H9 (cell line): Measurements from ENCODE around the gene MGAT4A. TPM values are rescaled to one million over a fixed set of nuclear protein-coding genes. Genes with fewer than 3 reads are reported as not detected.

ENCODE experiments used
- DNase-seq: peaks from one replicate; pipeline ENCODE4 v3.0.0-alpha.2; 2017
- H2AFZ ChIP-seq: one replicate; pipeline ENCODE4 v1.6.1; 2013; ENCODE audit warnings: mild to moderate bottlenecking, low read length, control low read depth, moderate library complexity
- H2AK5ac ChIP-seq: 2 replicates; pipeline ENCODE4 v1.6.1; 2013; ENCODE audit warnings: low read length, control low read depth, mixed read lengths; ENCODE audit not compliant: insufficient read length
- H2BK120ac ChIP-seq: one replicate; pipeline ENCODE4 v1.6.1; 2013; ENCODE audit warnings: low read depth, mild to moderate bottlenecking, low read length, control low read depth, inconsistent platforms; ENCODE audit not compliant: poor library complexity, severe bottlenecking
- H2BK12ac ChIP-seq: 2 replicates; pipeline ENCODE4 v1.6.1; 2013; ENCODE audit warnings: low read length, control low read depth, mixed read lengths, low read depth; ENCODE audit not compliant: insufficient read length
- H2BK15ac ChIP-seq: 2 replicates; pipeline ENCODE4 v1.6.1; 2013; ENCODE audit warnings: low read depth, low read length, control low read depth
- H2BK20ac ChIP-seq: one replicate; pipeline ENCODE4 v1.6.1; 2013; ENCODE audit warnings: low read depth, mild to moderate bottlenecking, low read length, control low read depth, inconsistent platforms; ENCODE audit not compliant: poor library complexity, severe bottlenecking
- H2BK5ac ChIP-seq: 2 replicates; pipeline ENCODE4 v1.6.1; 2013; ENCODE audit warnings: low read length, control low read depth, mixed read lengths; ENCODE audit not compliant: insufficient read length
- H3K14ac ChIP-seq: 2 replicates; pipeline ENCODE4 v1.6.1; 2013; ENCODE audit warnings: low read length, control low read depth; ENCODE audit not compliant: insufficient read depth
- H3K18ac ChIP-seq: 2 replicates; pipeline ENCODE4 v1.6.1; 2013; ENCODE audit warnings: low read depth, mild to moderate bottlenecking, mixed read lengths, low read length, control low read depth; ENCODE audit not compliant: insufficient read length
- H3K23ac ChIP-seq: 2 replicates; pipeline ENCODE4 v1.6.1; 2013; ENCODE audit warnings: low read length, control low read depth, mixed read lengths, low read depth; ENCODE audit not compliant: insufficient read length
- H3K23me2 ChIP-seq: 2 replicates; pipeline ENCODE4 v1.6.1; 2013; ENCODE audit warnings: low read depth, mild to moderate bottlenecking, mixed read lengths, low read length, control low read depth; ENCODE audit not compliant: insufficient read length, poor library complexity, severe bottlenecking
- H3K27ac ChIP-seq: 2 replicates; pipeline ENCODE4 v1.5.1; 2013; ENCODE audit warnings: low read length, control low read depth, mixed read lengths, low read depth; ENCODE audit not compliant: insufficient read length
- H3K27me3 ChIP-seq: 2 replicates; pipeline ENCODE4 v1.6.1; 2013; ENCODE audit warnings: low read length, control low read depth, inconsistent platforms; ENCODE audit not compliant: insufficient read depth
- H3K4ac ChIP-seq: 2 replicates; pipeline ENCODE4 v1.6.1; 2013; ENCODE audit warnings: low read depth, mild to moderate bottlenecking, control low read depth, inconsistent platforms, low read length, moderate library complexity
- H3K4me1 ChIP-seq: 2 replicates; pipeline ENCODE4 v1.6.1; 2013; ENCODE audit warnings: low read length, control low read depth, inconsistent platforms; ENCODE audit not compliant: insufficient read depth
- H3K4me2 ChIP-seq: 2 replicates; pipeline ENCODE4 v1.6.1; 2013; ENCODE audit warnings: low read length, control low read depth, mixed read lengths; ENCODE audit not compliant: insufficient read length, insufficient read depth
- H3K56ac ChIP-seq: 2 replicates; pipeline ENCODE4 v1.6.1; 2013; ENCODE audit warnings: low read depth, mild to moderate bottlenecking, mixed read lengths, low read length, control low read depth; ENCODE audit not compliant: insufficient read length
- H3K79me1 ChIP-seq: 2 replicates; pipeline ENCODE4 v1.6.1; 2013; ENCODE audit warnings: low read depth, mild to moderate bottlenecking, moderate library complexity, low read length, control low read depth, inconsistent platforms; ENCODE audit not compliant: insufficient read depth, poor library complexity, severe bottlenecking
- H3K79me2 ChIP-seq: 2 replicates; pipeline ENCODE4 v1.6.1; 2013; ENCODE audit warnings: low read length, control low read depth, inconsistent platforms; ENCODE audit not compliant: insufficient read depth
- H3K9ac ChIP-seq: 2 replicates; pipeline ENCODE4 v1.6.1; 2013; ENCODE audit warnings: low read length, control low read depth, mixed read lengths; ENCODE audit not compliant: insufficient read length; ENCODE audit errors: extremely low read depth
- H3K9me3 ChIP-seq: one replicate; pipeline ENCODE4 v1.6.1; 2013; ENCODE audit warnings: low read depth, low read length, inconsistent platforms; ENCODE audit not compliant: control insufficient read depth
- H3T11ph ChIP-seq: one replicate; pipeline ENCODE4 v1.6.1; 2013; ENCODE audit warnings: mild to moderate bottlenecking, low read length, control low read depth, inconsistent platforms
- H4K20me1 ChIP-seq: one replicate; pipeline ENCODE4 v1.6.1; 2013; ENCODE audit not compliant: control insufficient read depth, insufficient read length, insufficient read depth
- H4K5ac ChIP-seq: 2 replicates; pipeline ENCODE4 v1.6.1; 2013; ENCODE audit warnings: low read depth, mild to moderate bottlenecking, mixed read lengths, low read length, control low read depth; ENCODE audit not compliant: insufficient read length
- H4K8ac ChIP-seq: replicated peaks from 2 replicates; pipeline ENCODE4 v1.6.1; 2013; ENCODE audit warnings: low read length, control low read depth, mixed read lengths, low read depth; ENCODE audit not compliant: insufficient read length
- H4K91ac ChIP-seq: 2 replicates; pipeline ENCODE4 v1.6.1; 2013; ENCODE audit warnings: low read depth, mild to moderate bottlenecking, moderate library complexity, mixed read lengths, low read length, control low read depth; ENCODE audit not compliant: insufficient read length
- H3K27ac Mint-ChIP-seq, 3 experiments: 2 replicates in 2 of 3; 3 replicates in 1 of 3; pipeline ENCODE4 v1.8.0; 2020 to 2021; ENCODE audit warnings: mixed read lengths in 3 of 3, mild to moderate bottlenecking in 1 of 3, moderate library complexity in 1 of 3
- H3K27me3 Mint-ChIP-seq: 2 replicates; pipeline ENCODE4 v1.8.0; 2021; ENCODE audit warnings: low read depth, mild to moderate bottlenecking, moderate library complexity, mixed read lengths
- H3K36me3 Mint-ChIP-seq, 3 experiments: 2 replicates in 2 of 3; 3 replicates in 1 of 3; pipeline ENCODE4 v1.8.0; 2020 to 2021; ENCODE audit warnings: low read depth in 3 of 3, mixed read lengths in 3 of 3; ENCODE audit not compliant: insufficient read depth in 1 of 3
- H3K4me1 Mint-ChIP-seq, 2 experiments: 2 replicates each; pipeline ENCODE4 v1.8.0; 2020; ENCODE audit warnings: mixed read lengths in 2 of 2
- H3K4me3 Mint-ChIP-seq, 2 experiments: 2 replicates in 1 of 2; 3 replicates in 1 of 2; pipeline ENCODE4 v1.8.0; 2020 to 2021; ENCODE audit warnings: mild to moderate bottlenecking in 2 of 2, mixed read lengths in 2 of 2, moderate library complexity in 1 of 2
- H3K9me3 Mint-ChIP-seq, 2 experiments: 2 replicates in 1 of 2; 3 replicates in 1 of 2; pipeline ENCODE4 v1.8.0; 2020; ENCODE audit warnings: mild to moderate bottlenecking in 2 of 2, mixed read lengths in 2 of 2, moderate library complexity in 1 of 2
- WGBS: extraction: QIAGEN DNeasy Blood & Tissue Kit; methylation state at CpG from one replicate; pipeline ENCODE4 v1.1.7; 2013; ENCODE audit warnings: missing lambda C conversion rate, low lambda C conversion rate, mixed read lengths; ENCODE audit not compliant: insufficient read length; ENCODE audit errors: extremely low coverage; 5-methylcytosine and 5-hydroxymethylcytosine counted together
- total RNA-seq: library from RNA; stranded (reverse); gene quantifications from 2 replicates; pipeline ENCODE4 v1.2.1, GENCODE V29; 2021
- TF ChIP-seq, protein P1 (sequence below): fragments of 200-600 bp; sonication (generic); conservative IDR thresholded peaks from 3 replicates; pipeline ENCODE4 v1.8.0; 2021; ENCODE audit warnings: antibody characterized with exemption, mild to moderate bottlenecking

The MGAT4A gene
- total RNA-seq, 1 experiment from 2014 or later = 3.5 TPM

DNA sequence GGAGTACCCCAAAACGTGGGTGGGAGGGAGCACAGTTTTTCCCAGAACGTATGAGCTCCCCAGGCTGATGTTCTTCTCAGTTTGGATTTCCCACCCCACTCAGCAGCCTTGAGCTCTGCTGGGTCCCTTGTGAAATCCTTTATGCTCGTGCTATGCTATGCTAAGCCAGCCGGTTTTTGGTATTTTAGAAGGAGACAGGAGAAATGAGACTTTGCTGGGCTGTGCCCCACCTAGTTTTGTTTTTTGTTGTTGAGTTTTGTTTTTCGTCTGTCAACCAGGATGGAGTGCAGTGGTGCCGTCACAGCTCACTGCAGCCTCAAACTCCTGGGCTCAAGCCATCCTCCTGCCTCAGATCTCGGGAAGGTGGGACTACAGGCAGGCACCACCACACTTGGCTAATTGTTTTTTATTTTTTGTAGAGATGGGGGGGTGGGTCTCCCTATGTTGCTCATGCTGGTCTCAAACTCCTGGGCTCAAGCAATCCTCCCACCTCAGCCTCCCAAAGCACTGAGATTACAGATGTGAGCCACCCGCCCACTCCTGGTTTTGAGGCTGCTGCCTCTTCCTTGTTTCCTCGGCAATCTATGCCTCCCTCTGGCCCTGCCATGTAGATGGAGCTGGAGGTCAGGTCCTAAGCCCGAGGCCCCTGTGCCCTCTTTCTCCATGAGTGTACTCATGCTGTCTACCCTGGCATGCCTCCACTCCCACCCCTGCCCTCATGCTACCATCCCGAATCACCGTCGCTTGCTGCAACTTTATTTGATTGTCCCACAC is 17.5 kb upstream of the MGAT4A start:
- H3K27ac Mint-ChIP-seq = no peak overlapping the region
- H4K8ac ChIP-seq = no peak overlapping the region
- peaks cover 5% of the 10 kb centered on the region for H3K27me3 Mint-ChIP-seq
- H3K79me1 ChIP-seq = no peaks in the 10 kb centered on the region
- H3K4ac ChIP-seq = no peak overlapping the region
- no peak overlapping the region for H3K4me2 ChIP-seq
- H2AFZ ChIP-seq = no peak overlapping the region
- WGBS = no CpG with 5 or more reads among the region's 13 CpGs
- H3T11ph ChIP-seq = no peak overlapping the region
- H2BK15ac ChIP-seq = no peak overlapping the region
- H3K9me3 ChIP-seq = no peaks in the 10 kb centered on the region
- H3K4me1 ChIP-seq = no peaks in the 10 kb centered on the region; the same call in 1 of the 2 replicates
- H2BK12ac ChIP-seq = no peak overlapping the region
- H2BK120ac ChIP-seq = no peak overlapping the region
- no peak overlapping the region for H3K4me3 Mint-ChIP-seq
- no peak overlapping the region for H3K18ac ChIP-seq
- TF ChIP-seq, protein P1, sequence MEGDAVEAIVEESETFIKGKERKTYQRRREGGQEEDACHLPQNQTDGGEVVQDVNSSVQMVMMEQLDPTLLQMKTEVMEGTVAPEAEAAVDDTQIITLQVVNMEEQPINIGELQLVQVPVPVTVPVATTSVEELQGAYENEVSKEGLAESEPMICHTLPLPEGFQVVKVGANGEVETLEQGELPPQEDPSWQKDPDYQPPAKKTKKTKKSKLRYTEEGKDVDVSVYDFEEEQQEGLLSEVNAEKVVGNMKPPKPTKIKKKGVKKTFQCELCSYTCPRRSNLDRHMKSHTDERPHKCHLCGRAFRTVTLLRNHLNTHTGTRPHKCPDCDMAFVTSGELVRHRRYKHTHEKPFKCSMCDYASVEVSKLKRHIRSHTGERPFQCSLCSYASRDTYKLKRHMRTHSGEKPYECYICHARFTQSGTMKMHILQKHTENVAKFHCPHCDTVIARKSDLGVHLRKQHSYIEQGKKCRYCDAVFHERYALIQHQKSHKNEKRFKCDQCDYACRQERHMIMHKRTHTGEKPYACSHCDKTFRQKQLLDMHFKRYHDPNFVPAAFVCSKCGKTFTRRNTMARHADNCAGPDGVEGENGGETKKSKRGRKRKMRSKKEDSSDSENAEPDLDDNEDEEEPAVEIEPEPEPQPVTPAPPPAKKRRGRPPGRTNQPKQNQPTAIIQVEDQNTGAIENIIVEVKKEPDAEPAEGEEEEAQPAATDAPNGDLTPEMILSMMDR = no peak
- no peaks in the 10 kb centered on the region for H3K79me2 ChIP-seq
- no peaks in the 10 kb centered on the region for H3K23me2 ChIP-seq
- H3K23ac ChIP-seq = no peak overlapping the region
- H2BK20ac ChIP-seq = no peak overlapping the region
- no peaks in the 10 kb centered on the region for H3K36me3 Mint-ChIP-seq
- no peak overlapping the region for H2AK5ac ChIP-seq
- no peaks in the 10 kb centered on the region for H4K20me1 ChIP-seq
- H4K5ac ChIP-seq = no peak overlapping the region
- H3K27ac ChIP-seq = no peak overlapping the region
- no peak overlapping the region for H3K14ac ChIP-seq
- peaks cover 2 to 3% of the 10 kb centered on the region in 2 experiments; a peak in 2 of 5 replicates for H3K9me3 Mint-ChIP-seq
- H3K56ac ChIP-seq = no peak overlapping the region
- DNase-seq = no peak
- H3K9ac ChIP-seq = no peak overlapping the region
- no peak overlapping the region for H4K91ac ChIP-seq
- peaks cover 10 to 11% of the 10 kb centered on the region in 2 experiments for H3K4me1 Mint-ChIP-seq
- no peak overlapping the region for H2BK5ac ChIP-seq
- H3K27me3 ChIP-seq = no peaks in the 10 kb centered on the region; the same call in 1 of the 2 replicates
